GM12878 (cell line): ENCODE results near the gene OTOS.

Experiments
- ASH2L ChIP-seq: fragments of 300-600, 200-600 bp; sonication (generic); IDR thresholded peaks from 2 replicates; pipeline ENCODE4 v1.6.1; 2017; ENCODE audit warnings: low read depth, mild to moderate bottlenecking, borderline replicate concordance
- CBFB ChIP-seq: IDR thresholded peaks from 2 replicates; pipeline ENCODE4 v1.6.1; 2016; ENCODE audit warnings: antibody characterized with exemption, low read depth
- KDM1A ChIP-seq: fragments of 200-600 bp; sonication (generic); IDR thresholded peaks from 2 replicates; pipeline ENCODE4 v1.6.1; 2016; ENCODE audit warnings: borderline replicate concordance
- MYC ChIP-seq: IDR thresholded peaks from 2 replicates; pipeline ENCODE4 v1.6.1; 2011; ENCODE audit warnings: mild to moderate bottlenecking, low read length, moderate library complexity, inconsistent platforms; ENCODE audit not compliant: insufficient read depth, insufficient replicate concordance, insufficient read length, severe bottlenecking
- NFYB ChIP-seq: IDR thresholded peaks from 2 replicates; pipeline ENCODE4 v1.6.1; 2011; ENCODE audit warnings: low read depth, mild to moderate bottlenecking, low read length, improper control_type of control experiment, moderate library complexity; ENCODE audit not compliant: insufficient read depth
- NRF1 ChIP-seq: conservative IDR thresholded peaks from 2 replicates; pipeline ENCODE4 v1.6.1; 2011; ENCODE audit warnings: mild to moderate bottlenecking, low read depth, low read length, improper control_type of control experiment
- POLR2A ChIP-seq: IDR thresholded peaks from 2 replicates; pipeline ENCODE4 v1.6.1; 2011; ENCODE audit warnings: low read depth, mild to moderate bottlenecking, low read length
- POLR2AphosphoS2 ChIP-seq: IDR thresholded peaks from 2 replicates; pipeline ENCODE4 v1.6.1; 2011; ENCODE audit warnings: low read depth, mild to moderate bottlenecking, low read length, improper control_type of control experiment, moderate library complexity
- SMC3 ChIP-seq: IDR thresholded peaks from 2 replicates; pipeline ENCODE4 v1.6.1; 2011; ENCODE audit warnings: low read length, improper control_type of control experiment, borderline replicate concordance
- SP1 ChIP-seq: IDR thresholded peaks from one replicate; pipeline ENCODE4 v1.6.1; 2011; ENCODE audit warnings: low read depth, low read length
- TF ChIP-seq, protein P1 (sequence below), 3 experiments: IDR thresholded peaks in 2 of 3; conservative IDR thresholded peaks in 1 of 3; 2 replicates each; pipeline ENCODE4 v1.5.1; 2011; ENCODE audit warnings: low read depth in 3 of 3, low read length in 3 of 3, mild to moderate bottlenecking in 3 of 3, control low read depth in 2 of 3, moderate library complexity in 2 of 3, inconsistent platforms in 1 of 3, mixed read lengths in 1 of 3; ENCODE audit not compliant: control insufficient read depth in 2 of 3, insufficient read depth in 1 of 3; ENCODE audit errors: extremely low read depth in 1 of 3
- TF ChIP-seq, protein P2 (sequence below): fragments of 450-650 bp; IDR thresholded peaks from 2 replicates; pipeline ENCODE4 v1.6.1; 2014; ENCODE audit warnings: mild to moderate bottlenecking
- TF ChIP-seq, protein P3 (sequence below): IDR thresholded peaks from 2 replicates; pipeline ENCODE4 v1.6.1; 2012; ENCODE audit warnings: low read depth, low read length, improper control_type of control experiment

DNA sequence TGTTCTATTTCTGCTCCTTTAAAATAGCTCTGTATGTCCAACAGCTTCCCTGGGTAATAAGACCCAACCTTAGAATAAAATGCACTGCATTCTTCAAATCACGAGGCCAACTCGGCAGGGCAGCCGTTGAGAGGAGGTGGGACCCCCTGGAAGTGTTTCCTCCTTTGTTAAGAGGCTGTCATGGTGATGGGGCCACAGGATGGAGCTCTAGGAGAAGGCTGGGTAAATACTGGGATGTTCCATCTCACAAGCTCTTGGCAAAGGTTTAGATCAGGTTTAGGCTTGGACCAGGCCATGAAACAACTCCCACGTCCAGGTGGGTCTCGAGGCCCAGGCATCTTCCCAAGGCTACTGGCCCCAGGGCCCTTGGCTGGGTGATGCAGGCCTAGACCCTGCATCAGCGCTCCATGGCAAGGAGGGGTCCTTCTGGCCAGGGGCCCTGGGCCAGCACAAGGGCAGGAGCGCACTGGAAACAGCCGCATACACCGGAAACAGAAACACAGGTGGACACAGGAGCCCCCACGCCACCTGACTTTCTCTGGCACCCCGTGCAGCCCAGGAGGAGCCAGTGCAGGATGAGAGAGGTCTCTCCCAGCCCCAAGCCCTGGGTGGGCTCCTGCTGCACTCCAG lies 38.8 kb upstream of the OTOS start:
- TF ChIP-seq CBFB, result no peak
- TF ChIP-seq, protein P1, sequence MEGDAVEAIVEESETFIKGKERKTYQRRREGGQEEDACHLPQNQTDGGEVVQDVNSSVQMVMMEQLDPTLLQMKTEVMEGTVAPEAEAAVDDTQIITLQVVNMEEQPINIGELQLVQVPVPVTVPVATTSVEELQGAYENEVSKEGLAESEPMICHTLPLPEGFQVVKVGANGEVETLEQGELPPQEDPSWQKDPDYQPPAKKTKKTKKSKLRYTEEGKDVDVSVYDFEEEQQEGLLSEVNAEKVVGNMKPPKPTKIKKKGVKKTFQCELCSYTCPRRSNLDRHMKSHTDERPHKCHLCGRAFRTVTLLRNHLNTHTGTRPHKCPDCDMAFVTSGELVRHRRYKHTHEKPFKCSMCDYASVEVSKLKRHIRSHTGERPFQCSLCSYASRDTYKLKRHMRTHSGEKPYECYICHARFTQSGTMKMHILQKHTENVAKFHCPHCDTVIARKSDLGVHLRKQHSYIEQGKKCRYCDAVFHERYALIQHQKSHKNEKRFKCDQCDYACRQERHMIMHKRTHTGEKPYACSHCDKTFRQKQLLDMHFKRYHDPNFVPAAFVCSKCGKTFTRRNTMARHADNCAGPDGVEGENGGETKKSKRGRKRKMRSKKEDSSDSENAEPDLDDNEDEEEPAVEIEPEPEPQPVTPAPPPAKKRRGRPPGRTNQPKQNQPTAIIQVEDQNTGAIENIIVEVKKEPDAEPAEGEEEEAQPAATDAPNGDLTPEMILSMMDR (IDR thresholded peaks at IDR 0.05 in 2 of 3, conservative IDR thresholded peaks at IDR 0.05 in 1 of 3; ENCODE audit: control insufficient read depth in 2 of 3, extremely low read depth in 1 of 3, insufficient read depth in 1 of 3, low read depth in 3 of 3, low read length in 3 of 3), result no peak
- TF ChIP-seq NFYB, result no peak
- TF ChIP-seq POLR2A, result no peak
- no peak for TF ChIP-seq MYC
- no peak for TF ChIP-seq NRF1
- no peak for TF ChIP-seq ASH2L
- TF ChIP-seq SP1, result no peak
- TF ChIP-seq, protein P2, sequence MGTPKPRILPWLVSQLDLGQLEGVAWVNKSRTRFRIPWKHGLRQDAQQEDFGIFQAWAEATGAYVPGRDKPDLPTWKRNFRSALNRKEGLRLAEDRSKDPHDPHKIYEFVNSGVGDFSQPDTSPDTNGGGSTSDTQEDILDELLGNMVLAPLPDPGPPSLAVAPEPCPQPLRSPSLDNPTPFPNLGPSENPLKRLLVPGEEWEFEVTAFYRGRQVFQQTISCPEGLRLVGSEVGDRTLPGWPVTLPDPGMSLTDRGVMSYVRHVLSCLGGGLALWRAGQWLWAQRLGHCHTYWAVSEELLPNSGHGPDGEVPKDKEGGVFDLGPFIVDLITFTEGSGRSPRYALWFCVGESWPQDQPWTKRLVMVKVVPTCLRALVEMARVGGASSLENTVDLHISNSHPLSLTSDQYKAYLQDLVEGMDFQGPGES, result no peak
- no peak for TF ChIP-seq SMC3
- no peak for TF ChIP-seq POLR2AphosphoS2
- no peak for TF ChIP-seq KDM1A
- TF ChIP-seq, protein P3, sequence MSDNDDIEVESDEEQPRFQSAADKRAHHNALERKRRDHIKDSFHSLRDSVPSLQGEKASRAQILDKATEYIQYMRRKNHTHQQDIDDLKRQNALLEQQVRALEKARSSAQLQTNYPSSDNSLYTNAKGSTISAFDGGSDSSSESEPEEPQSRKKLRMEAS, result no peak
